Inflammatory macrophage (primary cell): ENCODE measurements around the gene MAPT.

Source experiments
- DNase-seq, 2 donors: peaks; one replicate each; pipeline ENCODE4 v3.0.0-alpha.2; 2020 to 2022

Gene MAPT

GRCh38 chr17:46061435-46061834 is 167.1 kb downstream of the MAPT start:
- DNase-seq: peak in 1 of 2 donors; percentile 42

- DNase-seq: peak in 1 of 2 donors; percentile 13
These were observed 168.9 kb downstream of the MAPT start for GRCh38 chr17:46063241-46063640.

- no peak for DNase-seq
These were observed 170.1 kb downstream of the MAPT start for GRCh38 chr17:46064460-46064859.

- DNase-seq: no peak
These were observed 177.4 kb downstream of the MAPT start for GRCh38 chr17:46071796-46072195.

- DNase-seq: no peak
These were observed 178.6 kb downstream of the MAPT start for GRCh38 chr17:46072998-46073397.

- no peak for DNase-seq
These were observed 180.2 kb downstream of the MAPT start for GRCh38 chr17:46074540-46074939.
